LNCaP clone FGC (cell line): ENCODE data around the gene WDR20.
"Not testable (repeated sequence)": the region's sequence is repeated elsewhere in the genome, so short reads cannot be mapped to it uniquely, and the experiment has no call there.

Experiments
- DNase-seq: peaks from one replicate; pipeline ENCODE4 v3.0.0-alpha.2; 2011; ENCODE audit warnings: low read depth
- H3K4me3 ChIP-seq: 2 replicates; pipeline ENCODE4 v1.5.1; 2011; ENCODE audit warnings: mild to moderate bottlenecking, low read depth, low read length, control low read depth
- TF ChIP-seq, protein P1 (sequence below): IDR thresholded peaks from 2 replicates; pipeline ENCODE4 v1.5.1; 2012; ENCODE audit warnings: mild to moderate bottlenecking; ENCODE audit not compliant: control insufficient read depth, insufficient read depth; ENCODE audit errors: extremely low read depth

WDR20 gene

GRCh38 chr14:102146423-102146822, 6.7 kb downstream of the WDR20 start:
- TF ChIP-seq, protein P1, sequence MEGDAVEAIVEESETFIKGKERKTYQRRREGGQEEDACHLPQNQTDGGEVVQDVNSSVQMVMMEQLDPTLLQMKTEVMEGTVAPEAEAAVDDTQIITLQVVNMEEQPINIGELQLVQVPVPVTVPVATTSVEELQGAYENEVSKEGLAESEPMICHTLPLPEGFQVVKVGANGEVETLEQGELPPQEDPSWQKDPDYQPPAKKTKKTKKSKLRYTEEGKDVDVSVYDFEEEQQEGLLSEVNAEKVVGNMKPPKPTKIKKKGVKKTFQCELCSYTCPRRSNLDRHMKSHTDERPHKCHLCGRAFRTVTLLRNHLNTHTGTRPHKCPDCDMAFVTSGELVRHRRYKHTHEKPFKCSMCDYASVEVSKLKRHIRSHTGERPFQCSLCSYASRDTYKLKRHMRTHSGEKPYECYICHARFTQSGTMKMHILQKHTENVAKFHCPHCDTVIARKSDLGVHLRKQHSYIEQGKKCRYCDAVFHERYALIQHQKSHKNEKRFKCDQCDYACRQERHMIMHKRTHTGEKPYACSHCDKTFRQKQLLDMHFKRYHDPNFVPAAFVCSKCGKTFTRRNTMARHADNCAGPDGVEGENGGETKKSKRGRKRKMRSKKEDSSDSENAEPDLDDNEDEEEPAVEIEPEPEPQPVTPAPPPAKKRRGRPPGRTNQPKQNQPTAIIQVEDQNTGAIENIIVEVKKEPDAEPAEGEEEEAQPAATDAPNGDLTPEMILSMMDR: no peak
- H3K4me3 ChIP-seq: no peak overlapping the region
- no peak for DNase-seq

DNA sequence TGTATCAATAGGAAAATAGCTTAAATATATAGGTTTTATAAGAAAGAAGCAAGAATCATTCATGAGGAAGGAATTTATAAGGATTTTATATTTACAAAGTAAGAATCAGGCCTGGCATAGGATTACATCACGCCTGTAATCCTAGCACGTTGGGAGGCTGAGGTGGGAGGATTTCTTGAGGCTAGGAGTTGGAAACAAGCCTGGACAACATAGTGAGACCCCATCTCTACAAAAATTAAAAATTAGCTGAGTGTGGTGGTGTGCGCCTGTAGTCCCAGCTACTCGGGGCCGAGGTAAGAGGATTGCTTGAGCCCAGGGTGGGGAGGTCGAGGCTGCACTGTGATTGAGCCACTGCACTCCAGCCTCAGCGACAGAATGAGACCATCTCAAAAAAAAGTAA, 10.4 kb downstream of the WDR20 start:
- TF ChIP-seq, protein P1: no peak
- H3K4me3 ChIP-seq: no peak overlapping the region
- no peak for DNase-seq

DNA sequence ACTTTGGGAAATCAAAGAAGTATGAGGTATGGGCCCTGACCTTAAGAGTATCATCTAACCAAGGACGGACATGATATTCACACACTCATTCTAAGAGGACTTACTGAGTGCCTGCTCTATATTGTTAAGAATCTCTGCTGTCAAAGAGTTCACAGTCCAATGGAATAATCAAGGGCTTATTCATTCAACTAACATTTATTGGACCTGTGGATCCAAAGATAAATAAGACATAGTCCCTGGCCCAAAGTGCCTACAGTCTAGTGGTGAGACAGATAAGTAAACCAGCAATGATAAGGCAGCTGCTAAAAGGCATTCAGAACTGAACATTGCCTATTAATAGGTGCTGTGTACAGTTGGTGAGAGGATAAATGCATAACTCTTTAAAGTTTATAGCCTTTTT, 11.0 kb downstream of the WDR20 start:
- no peak overlapping the region for H3K4me3 ChIP-seq
- TF ChIP-seq, protein P1: no peak
- no peak for DNase-seq

GRCh38 chr14:102151411-102151810, 11.7 kb downstream of the WDR20 start:
- not testable (repeated sequence) for DNase-seq, H3K4me3 ChIP-seq

DNA sequence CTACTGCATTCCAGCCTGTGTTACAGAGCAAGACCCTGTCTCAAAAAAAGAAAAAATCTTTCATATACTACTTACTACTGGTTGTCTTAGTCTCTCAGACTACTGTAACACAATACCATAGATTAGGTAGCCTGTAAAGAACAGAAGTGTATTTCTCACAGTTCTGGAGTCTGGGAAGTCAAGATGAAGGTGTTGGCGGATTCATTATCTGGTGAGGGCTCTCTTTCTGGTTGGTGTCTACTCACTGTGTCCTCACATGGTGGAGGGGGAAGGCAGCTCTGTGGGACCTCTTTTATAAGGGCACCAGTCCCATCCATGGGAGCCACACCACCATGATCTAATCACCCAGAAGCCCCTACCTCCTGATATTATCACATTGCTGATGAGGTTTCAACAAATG, 14.4 kb downstream of the WDR20 start:
- TF ChIP-seq, protein P1: no peak
- no peak overlapping the region for H3K4me3 ChIP-seq
- no peak for DNase-seq

DNA sequence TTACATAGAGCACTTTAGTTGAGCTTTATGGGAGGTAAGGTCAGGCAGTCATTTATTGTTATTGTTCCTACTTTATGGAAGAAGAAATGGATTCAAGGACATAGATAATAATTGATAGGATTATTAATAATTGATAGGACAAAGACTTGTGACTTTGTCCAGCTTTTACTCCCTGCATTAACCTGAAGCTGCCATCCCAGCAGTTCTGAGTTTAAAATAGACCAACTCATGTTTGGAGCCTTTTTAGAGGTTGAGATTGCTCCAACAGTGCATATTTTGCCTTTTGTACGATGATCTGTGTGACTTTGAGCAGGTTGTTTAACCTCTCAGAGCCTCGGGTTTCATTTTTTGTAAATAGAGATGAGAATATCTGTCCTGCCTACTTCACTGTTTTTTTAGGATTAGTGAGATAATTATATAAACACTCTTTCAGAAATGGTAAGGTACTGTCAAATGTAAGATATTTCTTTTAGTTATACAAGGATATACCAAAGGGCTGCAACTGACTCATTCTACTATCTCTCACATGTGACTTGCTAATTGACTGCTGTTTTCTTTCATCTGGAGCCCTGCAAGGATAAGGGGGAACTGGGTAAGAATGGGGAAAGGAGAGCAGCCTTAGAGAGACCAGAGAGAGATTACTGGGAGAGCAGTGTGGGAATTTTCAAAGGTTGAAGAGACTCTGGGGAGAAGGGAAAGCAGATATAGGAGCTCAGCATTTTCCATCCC, 15.3 kb downstream of the WDR20 start:
- TF ChIP-seq, protein P1: no peak
- H3K4me3 ChIP-seq: no peak overlapping the region
- DNase-seq: no peak

GRCh38 chr14:102157346-102157745, 17.6 kb downstream of the WDR20 start:
- no peak overlapping the region for H3K4me3 ChIP-seq
- TF ChIP-seq, protein P1: no peak
- no peak for DNase-seq
